GM13977 (cell line): Measurements from ENCODE around the gene TM9SF4.
"Not testable (repeated sequence)": the region's sequence is repeated elsewhere in the genome, so short reads cannot be mapped to it uniquely, and the experiment has no call there.

ENCODE experiments used
- DNase-seq: peaks from one replicate; pipeline ENCODE4 v3.0.0; 2012; ENCODE audit warnings: low spot score
- in situ Hi-C: fragments of 300-500 bp; cut with MboI; formaldehyde crosslinking; loops from one replicate; pipeline ENCODE4 v1.12.0; 2022; ENCODE audit warnings: low sequenced_read_pairs, low pct_unique_long_range_greater_than_20kb, mixed read lengths, inconsistent platforms; ENCODE audit not compliant: unreplicated experiment
- TF ChIP-seq, protein P1 (sequence below): IDR thresholded peaks from 2 replicates; pipeline ENCODE4 v1.5.1; 2012; ENCODE audit warnings: mild to moderate bottlenecking, control low read depth; ENCODE audit not compliant: insufficient read depth; ENCODE audit errors: extremely low read depth, missing control alignments

The TM9SF4 gene

GRCh38 chr20:32114305-32114960 is 4.9 kb downstream of the TM9SF4 start:
- no peak for DNase-seq
- in situ Hi-C loops: no loop called here
- TF ChIP-seq, protein P1, sequence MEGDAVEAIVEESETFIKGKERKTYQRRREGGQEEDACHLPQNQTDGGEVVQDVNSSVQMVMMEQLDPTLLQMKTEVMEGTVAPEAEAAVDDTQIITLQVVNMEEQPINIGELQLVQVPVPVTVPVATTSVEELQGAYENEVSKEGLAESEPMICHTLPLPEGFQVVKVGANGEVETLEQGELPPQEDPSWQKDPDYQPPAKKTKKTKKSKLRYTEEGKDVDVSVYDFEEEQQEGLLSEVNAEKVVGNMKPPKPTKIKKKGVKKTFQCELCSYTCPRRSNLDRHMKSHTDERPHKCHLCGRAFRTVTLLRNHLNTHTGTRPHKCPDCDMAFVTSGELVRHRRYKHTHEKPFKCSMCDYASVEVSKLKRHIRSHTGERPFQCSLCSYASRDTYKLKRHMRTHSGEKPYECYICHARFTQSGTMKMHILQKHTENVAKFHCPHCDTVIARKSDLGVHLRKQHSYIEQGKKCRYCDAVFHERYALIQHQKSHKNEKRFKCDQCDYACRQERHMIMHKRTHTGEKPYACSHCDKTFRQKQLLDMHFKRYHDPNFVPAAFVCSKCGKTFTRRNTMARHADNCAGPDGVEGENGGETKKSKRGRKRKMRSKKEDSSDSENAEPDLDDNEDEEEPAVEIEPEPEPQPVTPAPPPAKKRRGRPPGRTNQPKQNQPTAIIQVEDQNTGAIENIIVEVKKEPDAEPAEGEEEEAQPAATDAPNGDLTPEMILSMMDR: no peak

- in situ Hi-C loops: no loop called here
- TF ChIP-seq, protein P1: no peak
- DNase-seq: no peak
Measured at GRCh38 chr20:32115211-32115767, 5.8 kb downstream of the TM9SF4 start.

DNA sequence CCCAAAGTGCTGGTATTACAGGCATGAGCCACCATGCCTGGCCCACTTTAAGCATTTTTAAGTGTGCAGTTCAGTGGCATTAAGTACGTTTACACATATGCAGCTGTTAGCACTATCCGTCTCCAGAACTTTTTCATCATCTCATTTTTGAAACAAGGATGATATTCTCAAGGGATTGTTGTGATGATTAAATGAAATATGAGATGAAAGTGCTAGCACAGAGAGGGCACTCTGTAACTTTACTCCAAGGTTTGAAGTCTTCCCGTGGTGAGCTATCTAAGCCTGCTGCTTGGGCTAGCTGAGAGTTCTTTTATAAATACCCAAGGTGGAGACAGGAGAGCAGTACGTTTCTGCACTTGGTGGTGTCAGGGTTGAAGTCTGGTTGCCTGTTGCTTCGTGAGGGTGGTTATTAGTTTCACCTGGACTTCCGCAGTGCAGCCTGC is 6.6 kb downstream of the TM9SF4 start:
- in situ Hi-C loops: no loop called here
- TF ChIP-seq, protein P1: no peak
- no peak for DNase-seq

- in situ Hi-C loops, DNase-seq: not testable (repeated sequence)
Measured at GRCh38 chr20:32116796-32117195, 7.3 kb downstream of the TM9SF4 start.

DNA sequence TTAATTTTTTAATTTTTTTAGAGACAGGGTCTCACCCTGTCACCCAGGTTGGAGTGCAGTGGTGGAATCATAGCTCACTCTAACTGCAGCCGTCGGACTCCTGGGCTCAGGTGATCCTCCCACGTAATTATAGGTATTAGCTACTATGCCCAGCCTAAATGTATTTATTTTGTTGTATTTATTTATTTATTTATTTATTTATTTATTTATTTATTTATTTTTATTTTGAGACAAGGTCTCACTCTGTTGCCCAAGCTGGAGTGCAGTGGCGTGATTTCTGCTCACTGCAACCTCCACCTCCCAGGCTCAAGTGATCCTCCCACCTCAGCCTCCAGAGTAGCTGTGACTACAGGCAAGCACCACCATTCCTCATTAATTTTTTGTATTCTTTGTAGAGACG is 8.9 kb downstream of the TM9SF4 start:
- DNase-seq, in situ Hi-C loops: not testable (repeated sequence)

DNA sequence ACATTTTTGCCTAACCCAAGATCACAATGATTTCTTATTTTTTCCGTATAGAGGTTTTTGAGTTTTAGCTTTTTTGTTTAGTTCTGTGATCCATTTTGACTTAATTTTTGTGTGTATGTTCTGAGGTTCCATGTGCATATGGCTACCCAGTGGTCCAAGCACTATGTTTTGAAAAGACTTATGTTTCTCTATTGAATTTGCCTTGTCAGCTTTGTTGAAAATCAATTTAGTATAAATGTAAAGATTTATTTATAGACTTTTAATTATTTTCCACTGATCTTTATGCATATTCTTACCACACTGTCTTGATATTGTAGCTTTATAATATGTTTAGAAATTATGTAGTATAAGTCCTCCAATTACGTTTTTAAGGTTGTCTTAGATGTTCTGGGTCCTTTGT is 10.2 kb downstream of the TM9SF4 start:
- DNase-seq: no peak
- in situ Hi-C loops: no loop called here
- TF ChIP-seq, protein P1: no peak

GRCh38 chr20:32121908-32122307 is 12.4 kb downstream of the TM9SF4 start:
- DNase-seq, in situ Hi-C loops: not testable (repeated sequence)

- DNase-seq: no peak
- TF ChIP-seq, protein P1: no peak
- in situ Hi-C loops: no loop called here
Measured at GRCh38 chr20:32123088-32123487, 13.6 kb downstream of the TM9SF4 start.
